Kidney epithelial cell (primary cell): ENCODE data around the gene SRPK1. TPM values are rescaled to one million over a fixed set of nuclear protein-coding genes. Genes with fewer than 3 reads are reported as not detected.

ENCODE experiments used
- DNase-seq: peaks from one replicate; pipeline ENCODE4 v3.0.0-alpha.2; 2010; ENCODE audit warnings: low read depth
- H3K27me3 ChIP-seq: 2 replicates; pipeline ENCODE4 v1.6.0; 2011; ENCODE audit warnings: low read length; ENCODE audit not compliant: control insufficient read depth, insufficient read depth
- H3K36me3 ChIP-seq: 2 replicates; pipeline ENCODE4 v1.5.1; 2011; ENCODE audit warnings: low read length; ENCODE audit not compliant: control insufficient read depth, insufficient read depth
- H3K4me3 ChIP-seq: 2 replicates; pipeline ENCODE4 v1.5.1; 2011; ENCODE audit warnings: low read depth, mild to moderate bottlenecking, control low read depth, low read length
- total RNA-seq: library from RNA; depleted of rRNA; stranded (reverse); fragments of >200 nt; gene quantifications from 2 replicates; pipeline ENCODE4 v1.2.3, GENCODE V29; 2015
- TF ChIP-seq, protein P1 (sequence below): IDR thresholded peaks from 2 replicates; pipeline ENCODE4 v1.5.1; 2011; ENCODE audit warnings: mild to moderate bottlenecking, moderate library complexity, low read length, control low read depth, inconsistent platforms; ENCODE audit not compliant: insufficient read depth, poor library complexity, severe bottlenecking

SRPK1 gene
- total RNA-seq, result 88.8 and 88.9 TPM in 2 replicates

DNA sequence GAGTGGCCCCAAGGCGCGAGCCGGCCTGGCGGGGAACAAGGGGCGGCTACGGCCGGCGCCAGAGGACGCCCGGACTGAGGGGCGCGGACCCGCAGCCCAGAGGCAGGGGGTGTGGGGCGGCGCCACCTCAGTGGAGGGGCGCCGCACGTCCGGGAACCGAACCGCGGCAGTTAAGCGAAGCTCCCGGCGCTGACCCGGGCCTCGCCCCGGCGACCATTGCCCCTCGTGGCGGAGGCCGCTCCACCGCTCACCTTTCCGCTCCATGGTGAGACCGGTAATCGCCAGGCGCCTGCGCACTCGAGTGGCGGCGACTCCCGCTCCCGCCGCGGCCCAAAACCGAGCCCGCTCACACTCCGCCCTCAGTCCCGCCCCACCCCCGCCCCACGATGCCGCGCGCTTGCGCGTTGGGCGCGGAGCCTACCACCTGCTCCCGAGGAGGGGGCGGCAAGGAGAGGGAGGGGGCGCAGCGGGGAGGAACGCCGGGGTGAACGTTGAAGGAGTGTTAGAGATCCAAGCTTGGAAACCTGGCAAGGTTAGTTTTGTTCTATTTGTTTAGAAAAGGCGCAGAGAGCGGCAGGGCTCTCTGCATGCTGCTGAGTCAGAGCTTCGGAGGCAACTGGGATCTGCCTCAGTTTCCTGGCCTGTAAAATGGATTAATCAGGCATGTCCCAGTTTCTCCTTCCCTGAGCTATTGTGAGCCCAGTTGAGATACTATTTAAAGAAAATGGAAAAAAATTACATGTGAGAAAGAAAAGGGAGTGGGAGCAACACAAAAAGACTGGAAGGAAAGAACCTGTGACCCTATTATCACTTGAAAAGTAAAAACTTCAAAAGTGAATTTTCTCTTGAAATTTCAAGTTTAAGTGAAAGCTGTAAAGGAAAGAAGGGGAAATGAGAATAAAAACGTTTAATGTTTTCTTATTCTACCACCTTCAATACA is at the start of gene SRPK1:
Gene SRPK1 (minus strand): TSS at position 306 of the 940 bp plus-strand sequence. CDS start 42 bp downstream, at position 264.
- TF ChIP-seq, protein P1, sequence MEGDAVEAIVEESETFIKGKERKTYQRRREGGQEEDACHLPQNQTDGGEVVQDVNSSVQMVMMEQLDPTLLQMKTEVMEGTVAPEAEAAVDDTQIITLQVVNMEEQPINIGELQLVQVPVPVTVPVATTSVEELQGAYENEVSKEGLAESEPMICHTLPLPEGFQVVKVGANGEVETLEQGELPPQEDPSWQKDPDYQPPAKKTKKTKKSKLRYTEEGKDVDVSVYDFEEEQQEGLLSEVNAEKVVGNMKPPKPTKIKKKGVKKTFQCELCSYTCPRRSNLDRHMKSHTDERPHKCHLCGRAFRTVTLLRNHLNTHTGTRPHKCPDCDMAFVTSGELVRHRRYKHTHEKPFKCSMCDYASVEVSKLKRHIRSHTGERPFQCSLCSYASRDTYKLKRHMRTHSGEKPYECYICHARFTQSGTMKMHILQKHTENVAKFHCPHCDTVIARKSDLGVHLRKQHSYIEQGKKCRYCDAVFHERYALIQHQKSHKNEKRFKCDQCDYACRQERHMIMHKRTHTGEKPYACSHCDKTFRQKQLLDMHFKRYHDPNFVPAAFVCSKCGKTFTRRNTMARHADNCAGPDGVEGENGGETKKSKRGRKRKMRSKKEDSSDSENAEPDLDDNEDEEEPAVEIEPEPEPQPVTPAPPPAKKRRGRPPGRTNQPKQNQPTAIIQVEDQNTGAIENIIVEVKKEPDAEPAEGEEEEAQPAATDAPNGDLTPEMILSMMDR, result no peak
- H3K4me3 ChIP-seq, result peak within 1 kb of the TSS; percentile 72
- no peaks in the 10 kb centered on the region for H3K27me3 ChIP-seq
- no peaks in the 10 kb centered on the region for H3K36me3 ChIP-seq
- peak; percentile 45 for DNase-seq

DNA sequence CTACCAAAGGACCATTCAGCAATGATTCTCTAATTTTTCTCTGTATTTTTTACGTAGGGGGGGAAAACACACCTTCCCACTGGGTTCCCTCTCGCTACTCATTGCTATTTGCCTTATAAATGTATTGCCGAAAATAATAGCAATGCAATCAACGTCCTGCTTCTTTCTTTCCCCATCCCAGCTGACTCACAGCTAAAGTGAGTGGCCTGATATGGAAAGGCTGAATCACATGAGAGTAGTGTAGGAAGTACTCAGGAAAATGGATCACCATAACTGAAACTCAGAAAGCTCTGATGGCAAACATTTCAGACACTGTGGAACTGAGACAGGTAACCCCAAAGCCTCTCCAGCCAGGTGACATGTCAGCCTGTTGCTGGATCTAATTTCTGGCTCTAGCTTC is 49.3 kb upstream of the SRPK1 start:
- TF ChIP-seq, protein P1, result no peak
- H3K36me3 ChIP-seq, result no peaks in the 10 kb centered on the region
- no peaks in the 10 kb centered on the region for H3K27me3 ChIP-seq
- no peak overlapping the region for H3K4me3 ChIP-seq
- DNase-seq, result peak; percentile 12

DNA sequence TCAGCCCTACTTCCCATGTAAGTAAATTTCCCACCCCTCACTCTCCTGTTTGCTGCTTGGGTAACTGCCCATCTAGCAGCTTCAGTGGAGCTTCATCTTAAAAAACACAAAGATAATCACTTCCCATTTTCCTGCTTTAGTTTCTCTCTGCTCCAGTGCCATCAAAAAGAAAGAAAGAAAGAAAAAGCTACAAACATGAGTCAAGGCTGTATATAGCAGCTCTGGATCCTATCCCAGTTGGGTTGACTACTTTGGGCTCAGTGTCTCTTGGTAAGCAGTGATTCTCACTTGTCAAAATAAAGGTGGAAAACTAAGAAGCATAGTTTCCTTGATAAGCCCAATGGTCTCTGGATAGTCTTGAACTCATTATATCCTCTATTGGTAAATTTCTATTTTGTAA is 48.7 kb upstream of the SRPK1 start:
- H3K4me3 ChIP-seq, result no peak overlapping the region
- TF ChIP-seq, protein P1, result no peak
- H3K27me3 ChIP-seq, result no peaks in the 10 kb centered on the region
- H3K36me3 ChIP-seq, result no peaks in the 10 kb centered on the region
- no peak for DNase-seq

DNA sequence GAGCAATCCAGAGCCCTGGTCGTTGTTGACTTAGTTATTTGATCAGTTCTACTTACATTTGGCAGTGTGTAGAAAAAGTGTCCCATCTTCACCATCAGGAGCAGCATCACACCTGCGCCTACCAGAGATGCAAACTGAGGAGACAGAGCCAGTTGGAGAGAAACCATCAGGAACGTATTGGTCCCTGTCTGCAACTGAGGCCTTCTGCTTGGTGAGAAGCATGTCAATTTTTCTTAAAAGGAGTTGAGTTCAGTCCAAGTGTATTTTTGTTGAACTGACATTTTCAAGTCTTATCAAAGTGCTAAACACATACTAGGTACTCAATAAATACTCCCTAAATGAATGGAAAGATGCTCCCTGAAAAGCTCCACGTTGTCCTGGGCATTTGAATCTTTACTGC is 47.9 kb upstream of the SRPK1 start:
- H3K4me3 ChIP-seq, result no peak overlapping the region
- no peaks in the 10 kb centered on the region for H3K27me3 ChIP-seq
- DNase-seq, result no peak
- TF ChIP-seq, protein P1, result no peak
- no peaks in the 10 kb centered on the region for H3K36me3 ChIP-seq

DNA sequence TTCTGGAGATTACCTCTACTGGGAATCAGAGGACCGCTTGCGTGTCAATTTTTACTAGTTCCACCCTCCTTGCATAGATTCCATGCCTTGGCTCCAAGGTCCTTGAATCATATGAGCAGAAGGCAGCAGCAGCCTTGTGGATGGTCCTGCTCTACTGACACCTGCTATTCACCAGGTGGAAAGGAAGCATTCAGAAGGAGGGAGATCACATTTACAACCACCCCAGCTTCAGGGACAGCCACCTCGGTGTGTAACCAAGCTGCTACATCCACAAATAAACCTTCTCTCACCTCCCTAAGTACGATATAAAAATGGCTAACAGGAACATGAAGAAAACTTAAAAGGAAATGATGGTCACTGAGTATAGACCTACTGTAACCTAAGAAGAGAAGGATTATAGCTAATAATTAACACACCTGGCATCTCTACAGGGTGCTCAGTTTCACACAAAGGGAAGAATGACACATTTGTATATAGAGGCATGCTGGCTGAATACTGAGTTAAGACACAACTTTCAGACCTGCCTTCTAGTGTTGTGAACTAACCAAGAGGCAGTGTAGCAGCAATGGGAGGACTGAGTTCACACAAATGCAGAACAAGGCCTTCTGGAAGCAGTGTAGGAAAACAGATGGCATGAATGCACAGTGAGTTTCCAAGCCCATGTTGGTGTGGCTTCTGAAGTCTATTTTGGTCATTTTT is 46.3 kb upstream of the SRPK1 start:
- TF ChIP-seq, protein P1, result no peak
- Histone ChIP-seq H3K4me3 (no peak overlapping the region), H3K27me3 (no peaks in the 10 kb centered on the region), H3K36me3 (no peaks in the 10 kb centered on the region)
- peak; percentile 49 for DNase-seq
